ENCODE data around the gene TFB2M. TPM values are rescaled to one million over a fixed set of nuclear protein-coding genes. Genes with fewer than 3 reads are reported as not detected.

The TFB2M gene
- total and polyA plus RNA-seq, 2 of the 13 experiments (the other 11 are each of a cell fraction or from before 2014, with no cell fraction given) = 15.7 to 31.4 TPM

DNA sequence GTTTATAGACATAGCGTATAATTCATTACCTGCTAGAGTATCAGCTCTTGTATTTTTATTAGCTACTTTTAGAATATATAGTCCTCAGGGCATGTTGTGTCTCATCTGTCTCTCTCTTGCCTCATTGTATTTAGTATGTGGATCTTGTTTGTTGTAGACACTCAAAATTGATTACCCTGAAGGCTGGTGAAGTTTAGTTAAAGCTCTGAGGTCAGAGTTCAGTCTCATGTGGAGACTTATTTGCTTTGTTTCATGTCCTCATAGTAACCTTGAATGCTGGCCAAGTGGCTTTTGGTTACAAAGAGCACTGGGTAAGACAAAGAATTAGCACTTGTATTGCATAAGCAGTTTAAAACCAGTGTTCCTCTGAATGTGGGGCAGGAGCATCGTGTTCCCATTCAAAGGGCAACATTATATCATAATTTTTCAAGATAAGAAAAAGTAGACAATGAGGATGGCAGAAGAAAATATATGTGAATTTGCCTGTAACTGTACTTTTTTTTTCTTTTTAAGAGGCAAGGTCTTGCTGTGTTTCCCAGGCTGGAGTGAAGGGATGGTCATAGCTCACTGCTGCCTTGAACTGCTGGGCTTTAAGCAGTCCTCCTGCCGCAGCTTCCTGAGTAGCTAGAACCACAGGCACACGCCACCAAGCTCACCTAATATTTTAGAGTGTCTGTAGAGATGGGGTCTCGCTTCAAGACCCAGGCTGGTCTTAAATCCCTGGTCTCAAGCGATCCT is 17.6 kb upstream of the TFB2M start (continued):
- TF ChIP-seq, protein P1, sequence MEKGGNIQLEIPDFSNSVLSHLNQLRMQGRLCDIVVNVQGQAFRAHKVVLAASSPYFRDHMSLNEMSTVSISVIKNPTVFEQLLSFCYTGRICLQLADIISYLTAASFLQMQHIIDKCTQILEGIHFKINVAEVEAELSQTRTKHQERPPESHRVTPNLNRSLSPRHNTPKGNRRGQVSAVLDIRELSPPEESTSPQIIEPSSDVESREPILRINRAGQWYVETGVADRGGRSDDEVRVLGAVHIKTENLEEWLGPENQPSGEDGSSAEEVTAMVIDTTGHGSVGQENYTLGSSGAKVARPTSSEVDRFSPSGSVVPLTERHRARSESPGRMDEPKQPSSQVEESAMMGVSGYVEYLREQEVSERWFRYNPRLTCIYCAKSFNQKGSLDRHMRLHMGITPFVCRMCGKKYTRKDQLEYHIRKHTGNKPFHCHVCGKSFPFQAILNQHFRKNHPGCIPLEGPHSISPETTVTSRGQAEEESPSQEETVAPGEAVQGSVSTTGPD (CRISPR knock-in tag; IDR thresholded peaks at IDR 0.05) = no peak
- no peak for TF ChIP-seq ZNF530 (CRISPR knock-in tag; IDR thresholded peaks at IDR 0.05; ENCODE audit: low read depth)
- 0 out of 2 replicates have a peak, but pooled peaks have one; percentile 35 for TF ChIP-seq RFXANK (CRISPR knock-in tag; IDR thresholded peaks at IDR 0.05)
- TF ChIP-seq TCF12 (IDR thresholded peaks at IDR 0.05) = no peak
- TF ChIP-seq TCF12 (CRISPR knock-in tag; IDR thresholded peaks at IDR 0.05) = no peak
- TF ChIP-seq U2AF2 (IDR thresholded peaks at IDR 0.05; ENCODE audit: low read depth, low read length) = no peak
- TF ChIP-seq TMF1 (CRISPR knock-in tag; IDR thresholded peaks at IDR 0.05; ENCODE audit: low read depth) = no peak
- TF ChIP-seq NCOA2 (CRISPR knock-in tag; IDR thresholded peaks at IDR 0.05) = peak; percentile 92
- TF ChIP-seq CENPT (CRISPR knock-in tag; IDR thresholded peaks at IDR 0.05; ENCODE audit: low read depth) = no peak
- no peak for TF ChIP-seq ZNF550 (CRISPR knock-in tag; IDR thresholded peaks at IDR 0.05; ENCODE audit: borderline replicate concordance)
- TF ChIP-seq ZNF883 (CRISPR knock-in tag; IDR thresholded peaks at IDR 0.05; ENCODE audit: not compliant biosample characterization) = no peak
- TF ChIP-seq ZNF543 (CRISPR knock-in tag; IDR thresholded peaks at IDR 0.05) = peak; percentile 26; the same call in 1 of the 2 replicates
- no peak for TF ChIP-seq ZNF382 (CRISPR knock-in tag; IDR thresholded peaks at IDR 0.05; ENCODE audit: borderline replicate concordance)
- no peak for TF ChIP-seq ZBTB1 (CRISPR knock-in tag; IDR thresholded peaks at IDR 0.05; ENCODE audit: borderline replicate concordance)
- peak; percentile 94 for TF ChIP-seq ISL2 (CRISPR knock-in tag; IDR thresholded peaks at IDR 0.05)
- TF ChIP-seq, protein P2, sequence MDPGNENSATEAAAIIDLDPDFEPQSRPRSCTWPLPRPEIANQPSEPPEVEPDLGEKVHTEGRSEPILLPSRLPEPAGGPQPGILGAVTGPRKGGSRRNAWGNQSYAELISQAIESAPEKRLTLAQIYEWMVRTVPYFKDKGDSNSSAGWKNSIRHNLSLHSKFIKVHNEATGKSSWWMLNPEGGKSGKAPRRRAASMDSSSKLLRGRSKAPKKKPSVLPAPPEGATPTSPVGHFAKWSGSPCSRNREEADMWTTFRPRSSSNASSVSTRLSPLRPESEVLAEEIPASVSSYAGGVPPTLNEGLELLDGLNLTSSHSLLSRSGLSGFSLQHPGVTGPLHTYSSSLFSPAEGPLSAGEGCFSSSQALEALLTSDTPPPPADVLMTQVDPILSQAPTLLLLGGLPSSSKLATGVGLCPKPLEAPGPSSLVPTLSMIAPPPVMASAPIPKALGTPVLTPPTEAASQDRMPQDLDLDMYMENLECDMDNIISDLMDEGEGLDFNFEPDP (CRISPR knock-in tag; conservative IDR thresholded peaks at IDR 0.05) = no peak
- TF ChIP-seq MAF1 (CRISPR knock-in tag; IDR thresholded peaks at IDR 0.05; ENCODE audit: borderline replicate concordance) = peak; percentile 49; the same call in 1 of the 2 replicates
- TF ChIP-seq NPAS2 (CRISPR knock-in tag; IDR thresholded peaks at IDR 0.05; ENCODE audit: borderline replicate concordance) = no peak
- TF ChIP-seq SATB2 (CRISPR knock-in tag; IDR thresholded peaks at IDR 0.05) = peak; percentile 48; the same call in 1 of the 2 replicates
- TF ChIP-seq ZNF335 (CRISPR knock-in tag; IDR thresholded peaks at IDR 0.05) = 0 out of 2 replicates have a peak, but pooled peaks have one; percentile 48
- peak; percentile 89 for TF ChIP-seq NR2C2 (CRISPR knock-in tag; IDR thresholded peaks at IDR 0.05; ENCODE audit: borderline replicate concordance)
- TF ChIP-seq JUND (CRISPR knock-in tag; IDR thresholded peaks at IDR 0.05) = no peak
- no peak for TF ChIP-seq ZNF484 (CRISPR knock-in tag; IDR thresholded peaks at IDR 0.05; ENCODE audit: borderline replicate concordance, low read depth)
- TF ChIP-seq, protein P3, sequence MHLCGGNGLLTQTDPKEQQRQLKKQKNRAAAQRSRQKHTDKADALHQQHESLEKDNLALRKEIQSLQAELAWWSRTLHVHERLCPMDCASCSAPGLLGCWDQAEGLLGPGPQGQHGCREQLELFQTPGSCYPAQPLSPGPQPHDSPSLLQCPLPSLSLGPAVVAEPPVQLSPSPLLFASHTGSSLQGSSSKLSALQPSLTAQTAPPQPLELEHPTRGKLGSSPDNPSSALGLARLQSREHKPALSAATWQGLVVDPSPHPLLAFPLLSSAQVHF (CRISPR knock-in tag; IDR thresholded peaks at IDR 0.05) = no peak
- TF ChIP-seq, protein P4, sequence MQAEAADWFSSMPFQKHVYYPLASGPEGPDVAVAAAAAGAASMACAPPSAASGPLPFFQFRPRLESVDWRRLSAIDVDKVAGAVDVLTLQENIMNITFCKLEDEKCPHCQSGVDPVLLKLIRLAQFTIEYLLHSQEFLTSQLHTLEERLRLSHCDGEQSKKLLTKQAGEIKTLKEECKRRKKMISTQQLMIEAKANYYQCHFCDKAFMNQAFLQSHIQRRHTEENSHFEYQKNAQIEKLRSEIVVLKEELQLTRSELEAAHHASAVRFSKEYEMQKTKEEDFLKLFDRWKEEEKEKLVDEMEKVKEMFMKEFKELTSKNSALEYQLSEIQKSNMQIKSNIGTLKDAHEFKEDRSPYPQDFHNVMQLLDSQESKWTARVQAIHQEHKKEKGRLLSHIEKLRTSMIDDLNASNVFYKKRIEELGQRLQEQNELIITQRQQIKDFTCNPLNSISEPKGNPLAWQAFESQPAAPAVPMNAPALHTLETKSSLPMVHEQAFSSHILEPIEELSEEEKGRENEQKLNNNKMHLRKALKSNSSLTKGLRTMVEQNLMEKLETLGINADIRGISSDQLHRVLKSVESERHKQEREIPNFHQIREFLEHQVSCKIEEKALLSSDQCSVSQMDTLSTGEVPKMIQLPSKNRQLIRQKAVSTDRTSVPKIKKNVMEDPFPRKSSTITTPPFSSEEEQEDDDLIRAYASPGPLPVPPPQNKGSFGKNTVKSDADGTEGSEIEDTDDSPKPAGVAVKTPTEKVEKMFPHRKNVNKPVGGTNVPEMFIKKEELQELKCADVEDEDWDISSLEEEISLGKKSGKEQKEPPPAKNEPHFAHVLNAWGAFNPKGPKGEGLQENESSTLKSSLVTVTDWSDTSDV (CRISPR knock-in tag; IDR thresholded peaks at IDR 0.05) = no peak
